T-helper 22 cell (primary cell): ENCODE data around the gene MARK3.
"Not testable (repeated sequence)": the region's sequence is repeated elsewhere in the genome, so short reads cannot be mapped to it uniquely, and the experiment has no call there.

ENCODE experiments used
- DNase-seq: peaks from one replicate; pipeline ENCODE4 v3.0.0-alpha.2; 2020; ENCODE audit warnings: low read depth

MARK3 gene

GRCh38 chr14:103514596-103515421 is 129.6 kb downstream of the MARK3 start:
- no peak for DNase-seq

DNA sequence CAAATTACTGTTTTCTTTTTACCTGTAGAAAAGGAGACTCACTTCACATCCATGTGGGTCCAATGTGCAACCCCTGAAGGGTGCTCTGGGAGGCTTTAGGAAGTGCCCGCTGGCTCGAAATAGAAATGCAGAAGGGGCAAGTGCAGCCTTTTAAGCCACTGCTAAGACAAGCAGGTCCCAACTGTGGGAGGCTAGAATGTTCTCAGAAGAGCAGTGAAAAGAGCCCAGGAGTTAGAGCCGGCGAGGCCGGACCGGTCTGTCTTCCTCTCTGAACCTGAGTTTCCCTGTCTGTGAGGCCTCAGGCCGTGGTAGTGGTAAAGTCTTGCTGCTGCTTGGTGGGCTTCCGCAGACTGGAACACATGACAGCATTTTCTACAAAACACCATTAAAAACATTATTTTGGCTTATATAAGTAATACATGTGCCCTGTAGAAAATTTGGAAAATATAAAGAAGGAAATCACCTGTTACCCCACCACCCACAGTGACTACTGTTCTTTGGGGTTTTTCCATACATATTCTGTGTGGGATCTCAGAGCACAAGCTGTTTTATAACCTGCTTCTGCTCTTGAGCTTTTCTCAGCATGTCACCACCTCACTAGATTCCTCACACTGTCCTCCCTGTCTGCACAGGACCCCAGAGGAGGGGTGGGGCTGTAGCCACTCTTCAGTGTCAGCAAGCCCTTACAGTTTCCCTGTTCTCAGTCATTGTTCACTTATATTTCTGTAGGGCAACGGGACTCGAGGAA is 131.4 kb downstream of the MARK3 start:
- no peak for DNase-seq

DNA sequence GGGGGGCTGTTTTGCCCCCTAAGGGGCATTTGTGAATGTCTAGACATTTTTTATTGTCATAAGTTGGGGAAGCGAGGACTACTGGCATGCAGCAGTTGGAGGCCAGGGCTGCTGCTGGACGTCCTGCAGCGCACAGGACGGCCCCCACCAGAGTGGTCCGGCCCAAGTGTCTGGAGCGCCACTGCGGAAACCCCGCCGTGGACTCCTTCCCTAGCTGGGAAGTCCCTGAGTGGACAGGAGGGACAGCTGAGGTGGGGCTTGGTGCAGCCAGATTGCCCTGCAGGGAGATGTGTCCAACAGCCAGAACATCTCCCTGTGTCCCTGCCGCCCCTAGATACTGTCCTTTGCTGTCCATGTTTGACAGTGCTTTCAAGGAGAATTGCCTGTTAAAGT is 132.0 kb downstream of the MARK3 start:
- no peak for DNase-seq

- no peak for DNase-seq
These were observed 132.7 kb downstream of the MARK3 start for GRCh38 chr14:103517721-103518421.

GRCh38 chr14:103518422-103519042 is 133.3 kb downstream of the MARK3 start:
- peak; percentile 20 for DNase-seq

DNA sequence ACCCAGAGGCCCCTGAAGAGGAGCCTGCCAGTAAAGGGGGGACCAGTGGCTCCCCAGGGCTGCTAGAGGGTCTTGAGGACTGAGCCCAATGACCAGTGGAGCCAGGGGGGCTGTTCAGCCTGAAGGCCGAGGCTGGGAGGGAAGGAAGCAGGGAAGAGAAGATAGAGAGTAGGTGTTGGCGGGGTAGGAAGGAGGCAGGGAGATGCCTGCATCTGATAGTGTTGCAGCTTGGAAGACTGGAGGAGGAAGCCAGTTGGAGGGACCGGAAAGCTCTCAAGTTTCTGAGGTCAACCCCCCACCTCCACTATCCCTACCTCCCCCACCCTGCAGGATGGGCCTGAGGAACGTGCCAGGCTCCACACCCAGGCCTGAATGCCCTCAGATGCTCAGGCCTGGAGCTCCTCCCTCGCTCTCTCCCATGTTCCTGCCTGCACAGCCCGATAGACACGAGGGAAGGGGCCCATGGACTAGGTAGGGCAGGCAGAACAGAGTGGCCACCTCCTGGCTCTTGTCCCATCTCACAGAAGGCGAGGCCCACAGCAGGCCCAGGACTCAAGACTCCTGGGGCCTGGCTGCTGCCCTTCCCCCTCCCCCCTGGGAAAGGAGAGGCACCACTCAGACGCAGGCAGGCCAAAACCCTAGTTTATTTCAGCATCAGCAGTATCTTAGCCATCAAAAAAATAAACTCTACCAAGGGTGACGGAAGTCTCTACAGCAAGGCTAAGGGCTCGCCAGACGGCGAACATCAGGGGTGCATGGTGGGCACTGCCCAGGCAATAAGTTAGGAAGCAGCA is 134.0 kb downstream of the MARK3 start:
- DNase-seq: no peak

- DNase-seq: no peak
These were observed 134.6 kb downstream of the MARK3 start for GRCh38 chr14:103519837-103520212.

DNA sequence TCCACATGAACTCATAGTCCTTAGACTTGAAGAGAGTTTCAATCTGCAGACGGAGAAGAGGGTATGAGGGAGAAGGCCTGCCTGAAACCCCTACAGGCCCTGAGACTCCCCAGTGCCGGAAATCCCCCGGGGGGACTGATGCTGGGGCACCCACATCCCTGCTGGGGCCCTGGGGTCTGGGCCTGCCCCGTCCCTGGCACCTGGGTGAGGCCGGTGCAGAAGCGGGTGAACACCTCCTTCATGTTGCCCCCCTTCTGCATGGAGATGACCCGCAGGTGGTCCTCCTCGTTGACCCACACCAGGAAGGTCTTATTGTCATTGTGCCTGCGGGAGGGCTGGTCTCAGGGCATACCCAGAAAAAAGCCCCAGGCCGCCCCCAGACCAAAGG is 135.0 kb downstream of the MARK3 start:
- no peak for DNase-seq

DNA sequence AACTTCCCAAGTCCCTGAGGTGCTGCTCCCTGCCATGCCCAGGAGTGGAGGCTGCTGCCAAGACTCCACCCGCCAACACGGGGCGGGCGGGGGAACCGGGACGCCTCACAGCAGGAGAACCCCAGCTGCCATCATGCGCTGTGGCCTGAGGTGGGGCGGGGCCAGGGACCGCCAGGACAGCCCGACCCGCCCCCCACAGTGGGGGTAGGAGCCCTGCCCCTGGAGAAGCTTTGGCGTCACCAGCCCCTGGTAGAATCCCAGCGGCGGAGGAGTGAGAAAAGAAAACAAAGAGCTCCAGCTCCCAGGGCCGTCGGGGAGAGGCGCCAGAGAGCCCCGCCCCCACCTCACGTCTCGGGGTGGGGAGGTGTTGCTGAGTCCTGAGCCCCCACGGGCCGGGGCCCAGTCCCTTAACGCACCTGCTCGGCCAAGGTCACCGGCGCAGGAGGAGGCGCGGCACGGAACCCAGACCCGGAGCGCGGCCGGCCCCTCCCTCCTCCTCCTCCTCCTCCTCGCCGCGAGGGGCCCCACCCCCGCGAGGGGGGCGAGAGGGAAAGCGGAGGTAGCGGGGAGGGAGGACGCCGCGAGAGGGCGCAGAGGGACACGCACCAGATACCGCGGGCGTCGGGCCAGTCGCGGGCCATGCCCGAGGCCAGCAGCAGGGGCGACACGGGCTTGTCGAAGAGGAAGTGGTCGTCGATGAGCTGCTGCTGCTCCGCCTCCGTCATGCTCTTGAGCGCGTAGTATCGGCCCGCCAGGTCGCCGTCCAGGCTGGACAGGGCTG is 135.6 kb downstream of the MARK3 start:
- DNase-seq: peak; percentile 65

DNA sequence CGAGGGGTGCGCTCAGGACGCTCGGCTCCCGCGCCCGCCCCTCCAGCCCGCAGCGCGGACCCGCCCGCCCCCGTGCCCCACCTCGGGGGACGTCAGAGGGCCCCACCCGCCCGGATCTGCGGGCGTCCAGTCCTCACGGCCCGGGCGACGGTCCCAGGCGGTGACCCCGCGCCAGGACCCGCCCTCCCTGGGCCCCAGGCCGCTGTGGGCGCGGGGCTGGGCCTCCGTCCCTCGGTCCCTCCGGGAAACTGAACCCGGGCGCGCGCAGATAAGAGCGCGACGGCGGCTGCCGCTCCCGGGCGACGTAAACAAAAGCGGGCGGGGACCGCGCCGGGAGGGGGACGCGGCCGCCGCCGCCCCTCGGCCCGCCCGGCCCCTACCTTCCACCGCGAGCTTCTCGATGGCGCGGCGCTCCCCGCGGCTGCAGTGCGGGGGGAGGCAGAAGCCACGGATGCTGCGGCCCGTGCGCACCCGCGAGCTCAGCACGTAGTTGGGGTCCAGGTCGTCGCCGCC is 136.3 kb downstream of the MARK3 start:
- DNase-seq: no peak

DNA sequence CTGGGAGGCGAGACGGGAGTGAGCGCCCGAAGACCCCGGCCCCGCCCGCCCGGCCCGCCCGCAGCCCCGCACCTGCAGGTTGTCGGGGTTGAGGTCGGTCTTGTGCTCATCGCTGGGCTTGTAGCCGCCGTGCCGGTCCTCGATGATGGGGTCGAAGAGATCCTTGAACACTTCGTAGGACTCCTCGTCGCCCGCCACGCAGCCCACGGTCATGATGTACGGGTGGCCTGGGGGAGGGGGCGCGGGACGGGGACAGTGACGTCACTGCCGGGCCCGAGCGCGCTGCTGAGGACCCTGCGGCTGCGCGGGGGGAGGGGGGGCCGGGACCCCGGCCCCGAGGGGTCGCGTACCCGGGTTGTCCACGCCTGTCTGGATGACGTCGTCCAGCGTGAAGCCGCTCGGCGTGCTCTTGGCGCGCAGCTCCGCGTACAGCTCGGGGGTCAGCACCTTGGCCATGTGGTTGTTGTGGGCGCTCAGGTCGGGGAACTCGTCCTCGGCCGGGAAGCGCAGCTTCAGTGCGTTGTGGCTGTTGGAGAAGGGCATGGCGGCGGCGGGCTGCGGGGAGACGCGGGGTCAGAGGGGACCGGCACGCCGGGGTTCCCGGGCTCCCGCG is 136.8 kb downstream of the MARK3 start:
- DNase-seq: no peak

GRCh38 chr14:103522649-103523574 is 137.7 kb downstream of the MARK3 start, which contains the start of gene CKB:
TSS of gene CKB (minus strand) at chr14:103522830. CDS start at chr14:103522493, 337 bp downstream.
- DNase-seq: no peak

- no peak for DNase-seq
These were observed 138.3 kb downstream of the MARK3 start for GRCh38 chr14:103523575-103523954.

DNA sequence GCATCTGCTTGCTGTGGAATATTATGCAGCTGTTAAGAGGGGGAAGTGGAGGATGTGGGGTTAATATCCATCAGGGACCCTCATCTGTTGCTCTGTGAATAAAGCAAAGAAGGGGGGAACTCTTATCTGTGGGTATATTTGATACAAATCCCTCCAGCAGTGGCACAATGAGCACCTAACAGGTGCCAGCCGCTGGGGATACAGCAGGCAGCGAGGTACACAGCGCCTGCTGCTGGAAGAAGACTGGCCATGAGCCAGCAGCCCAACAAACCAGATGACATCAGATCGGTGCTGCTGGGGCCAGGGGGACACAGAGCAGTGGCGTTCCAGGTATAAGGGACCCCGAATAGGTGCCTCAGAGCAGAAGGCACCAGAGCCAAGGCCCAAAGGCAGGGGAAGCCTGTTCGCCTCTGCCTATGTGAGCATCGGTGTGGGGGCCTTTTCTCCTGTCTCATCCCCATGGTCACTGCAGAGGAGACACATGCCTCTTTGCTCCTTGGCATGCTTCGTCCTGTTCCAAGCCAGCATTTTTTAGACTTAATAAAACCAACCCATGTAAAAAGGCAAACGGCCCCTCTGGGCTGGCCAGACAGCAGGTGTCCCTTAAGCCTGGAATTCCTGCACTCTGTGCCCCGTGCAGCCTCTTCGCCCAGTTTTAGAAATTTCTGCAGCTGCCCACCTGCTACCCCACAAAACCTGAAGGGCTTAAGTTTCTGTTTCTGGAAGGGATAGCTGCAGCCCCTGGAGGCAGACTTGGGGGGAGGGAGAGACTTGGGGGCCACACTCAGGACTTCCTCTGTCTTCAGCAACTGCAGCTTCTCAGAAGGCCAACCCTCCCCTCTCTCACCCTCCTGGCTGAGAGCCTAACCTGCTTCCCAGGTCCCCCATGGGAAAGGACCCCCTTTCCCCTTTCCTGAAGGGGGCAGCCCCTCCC is 139.1 kb downstream of the MARK3 start:
- no peak for DNase-seq

DNA sequence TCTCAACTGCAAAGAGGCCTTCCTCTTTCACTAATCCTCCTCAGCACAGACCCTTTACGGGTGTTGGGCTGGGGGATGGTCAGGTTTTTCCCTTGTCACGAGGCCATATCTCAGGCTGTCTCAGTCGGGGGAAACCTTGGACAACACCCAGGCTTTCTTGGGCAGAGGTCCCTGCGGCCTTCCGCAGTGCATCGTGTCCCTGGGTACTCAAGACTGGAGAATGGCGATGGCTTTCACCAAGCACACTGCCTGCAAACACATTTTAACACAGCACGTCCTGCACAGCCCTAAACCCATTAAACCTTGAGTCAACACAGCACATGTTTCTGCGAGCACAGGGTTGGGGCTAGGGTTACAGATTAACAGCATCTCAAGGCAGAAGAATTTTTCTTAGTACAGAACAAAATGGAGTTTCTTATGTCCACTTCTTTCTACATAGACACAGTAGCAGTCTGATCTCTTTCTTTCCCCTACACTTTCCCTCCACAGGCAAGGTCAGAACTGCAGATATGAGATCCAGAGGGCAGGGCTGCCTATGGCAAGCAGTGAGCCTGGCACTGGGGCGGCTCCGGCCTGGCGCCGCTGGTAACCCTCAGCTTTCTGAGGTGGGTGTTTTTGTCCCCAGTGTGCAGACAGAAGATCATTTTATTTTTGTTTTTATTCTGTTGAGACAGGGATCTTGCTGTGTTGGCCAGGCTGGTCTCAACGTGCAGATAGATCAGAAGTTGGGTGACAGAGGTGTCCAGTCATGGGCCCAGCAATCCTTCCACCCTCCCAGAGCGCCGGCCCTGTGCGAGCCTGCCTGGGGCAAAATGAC is 140.4 kb downstream of the MARK3 start:
- DNase-seq: not testable (repeated sequence)

DNA sequence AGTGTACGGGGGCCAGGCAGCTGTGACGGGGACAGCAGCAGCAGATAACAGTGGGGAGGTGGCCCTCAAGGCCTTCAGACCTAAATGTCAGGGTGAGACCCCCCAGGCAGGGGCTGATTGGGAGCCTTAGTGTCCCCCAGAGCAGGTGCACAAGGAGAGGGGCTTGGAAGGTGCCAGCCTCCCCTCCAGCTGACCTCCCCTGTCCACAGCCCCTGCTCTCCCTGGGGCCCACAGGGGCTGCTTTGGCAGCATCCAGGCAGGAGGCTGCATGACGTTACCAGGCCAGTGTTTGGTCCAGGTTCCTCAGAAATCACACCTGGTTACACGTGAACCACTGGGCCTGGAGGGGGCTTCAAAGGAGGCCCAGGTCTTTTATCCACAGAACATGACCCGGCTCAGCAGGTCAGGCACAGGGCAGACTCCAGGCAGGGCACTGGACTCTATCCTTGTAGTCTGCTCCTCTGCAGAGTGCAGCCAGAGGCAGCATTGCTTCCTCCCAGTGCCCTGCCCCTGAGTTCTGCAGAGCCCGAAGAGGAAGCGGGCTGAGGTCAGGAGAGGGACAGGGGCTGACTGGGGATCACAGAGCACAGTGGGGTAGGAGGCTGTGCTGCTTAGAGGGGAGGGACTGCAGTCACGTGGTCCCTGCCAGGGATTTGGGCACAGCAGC is 141.2 kb downstream of the MARK3 start:
- no peak for DNase-seq
